HepG2 (cell line): ENCODE measurements around the gene UBE2O. TPM values are rescaled to one million over a fixed set of nuclear protein-coding genes. Genes with fewer than 3 reads are reported as not detected.

Experiments used
- ATAC-seq: fragments of 200-7000 bp; cut with Tn5 transposase; 3 replicates; pipeline ENCODE4 v1.9.1; 2020; ENCODE audit warnings: mild to moderate bottlenecking, moderate library complexity
- BruUV-seq: library from RNA; stranded (reverse); fragments of 400-500 nt; replicated peaks from 2 replicates; lab custom pipeline; 2021; lab: Mats Ljungman, UMichigan
- CTCF ChIA-PET: fragments of 300-600 bp; formaldehyde crosslinking; extraction: SDS; loops from one replicate; lab custom pipeline; 2021; ENCODE audit warnings: low total read pairs, inconsistent platforms, low intra/inter-chr PET ratio; lab: Yijun Ruan, JAX
- POLR2A ChIA-PET: fragments of 350-600 bp; sonication (Branson Sonifier 250); formaldehyde crosslinking; loops from one replicate; lab custom pipeline; 2020; ENCODE audit warnings: antibody characterized with exemption, inconsistent platforms; lab: Yijun Ruan, JAX
- DNase-seq: peaks from one replicate; pipeline ENCODE4 v3.0.0-alpha.2; 2015; ENCODE audit warnings: low spot score
- FAIRE-seq: peaks from 3 replicates; lab custom pipeline; 2011; peaks lifted over from hg19 to GRCh38; lab: Jason Lieb, UNC
- H2AFZ ChIP-seq: one replicate; pipeline ENCODE4 v1.6.1; 2011; ENCODE audit warnings: low read length, inconsistent platforms
- H3K27ac ChIP-seq: fragments of 300-600 bp; 3 replicates; pipeline ENCODE4 v1.8.0; 2011; ENCODE audit warnings: mixed run types, mild to moderate bottlenecking, mixed read lengths, low read length, inconsistent platforms; ENCODE audit not compliant: insufficient read depth; ENCODE audit errors: extremely low read length
- H3K27me3 ChIP-seq, 2 experiments: fragments of 200-600 bp in 1 of 2; 2 replicates in 1 of 2; 3 replicates in 1 of 2; pipeline versions ENCODE4 v1.6.0 to v1.8.0; 2011; ENCODE audit warnings: low read length in 2 of 2, mild to moderate bottlenecking in 2 of 2, moderate library complexity in 2 of 2, inconsistent platforms in 1 of 2; ENCODE audit not compliant: insufficient read depth in 2 of 2, control insufficient read depth in 1 of 2
- H3K36me3 ChIP-seq, 2 experiments: fragments of 200-600 bp in 1 of 2; replicated peaks in 1 of 2; 2 replicates in 1 of 2; 3 replicates in 1 of 2; pipeline versions ENCODE4 v1.5.1 to v1.8.0; 2011; ENCODE audit warnings: low read length in 2 of 2, inconsistent platforms in 1 of 2; ENCODE audit not compliant: insufficient read depth in 2 of 2, control insufficient read depth in 1 of 2
- H3K4me1 ChIP-seq: 2 replicates; pipeline ENCODE4 v1.5.1; 2012; ENCODE audit warnings: low read length, inconsistent platforms; ENCODE audit not compliant: insufficient read depth
- H3K4me2 ChIP-seq: 2 replicates; pipeline ENCODE4 v1.6.0; 2011; ENCODE audit warnings: low read depth, low read length, inconsistent platforms
- H3K4me3 ChIP-seq, 3 experiments: fragments of 200-600 bp in 1 of 3; sonication (generic), shearing (Covaris generic) in 1 of 3; replicated peaks in 1 of 3; 2 replicates each; pipeline ENCODE4 v1.5.1; 2011 to 2016; ENCODE audit warnings: low read length in 3 of 3, inconsistent platforms in 2 of 3, low read depth in 2 of 3, mild to moderate bottlenecking in 2 of 3, control low read depth in 1 of 3, mixed read lengths in 1 of 3; ENCODE audit not compliant: insufficient read depth in 1 of 3
- H3K79me2 ChIP-seq: one replicate; pipeline ENCODE4 v1.6.1; 2011; ENCODE audit warnings: low read length, inconsistent platforms; ENCODE audit not compliant: insufficient read depth
- H3K9ac ChIP-seq: 2 replicates; pipeline ENCODE4 v1.6.0; 2011; ENCODE audit warnings: mild to moderate bottlenecking, low read depth, low read length, inconsistent platforms; ENCODE audit not compliant: insufficient read depth
- H3K9me3 ChIP-seq: 2 replicates; pipeline ENCODE4 v1.5.1; 2012; ENCODE audit warnings: mild to moderate bottlenecking, low read length
- H4K20me1 ChIP-seq: 2 replicates; pipeline ENCODE4 v1.6.0; 2011; ENCODE audit warnings: inconsistent platforms, mild to moderate bottlenecking, low read length, moderate library complexity; ENCODE audit not compliant: insufficient read depth
- ARID3A ChIP-seq: IDR thresholded peaks from 2 replicates; pipeline ENCODE4 v1.6.1; 2012; ENCODE audit warnings: low read depth, low read length, improper control_type of control experiment
- ATRX ChIP-seq: sonication (generic); formaldehyde crosslinking; IDR thresholded peaks from 2 replicates; pipeline ENCODE4 v1.4.0; 2020; ENCODE audit warnings: missing genetic modification reagents, borderline replicate concordance
- E2F1 ChIP-seq: sonication (generic); formaldehyde crosslinking; IDR thresholded peaks from 2 replicates; pipeline ENCODE4 v1.5.0; 2020; ENCODE audit warnings: missing genetic modification reagents
- FOXC1 ChIP-seq: sonication (generic); formaldehyde crosslinking; IDR thresholded peaks from 2 replicates; pipeline ENCODE4 v1.8.0; 2022; ENCODE audit warnings: mild to moderate bottlenecking, missing genetic modification reagents, borderline replicate concordance
- KDM3A ChIP-seq: IDR thresholded peaks from 2 replicates; pipeline ENCODE4 v1.6.1; 2018; ENCODE audit warnings: low read depth, missing compliant biosample characterization
- MLLT10 ChIP-seq: sonication (generic); formaldehyde crosslinking; IDR thresholded peaks from 2 replicates; pipeline ENCODE4 v1.4.0; 2020; ENCODE audit warnings: missing genetic modification reagents
- PAX8 ChIP-seq: sonication (generic); formaldehyde crosslinking; IDR thresholded peaks from 2 replicates; pipeline ENCODE4 v1.8.0; 2022; ENCODE audit warnings: mild to moderate bottlenecking, missing genetic modification reagents, borderline replicate concordance
- PITX1 ChIP-seq: sonication (generic); formaldehyde crosslinking; IDR thresholded peaks from 2 replicates; pipeline ENCODE4 v1.5.1; 2020; ENCODE audit warnings: mild to moderate bottlenecking, missing genetic modification reagents
- SP140L ChIP-seq: sonication (generic); formaldehyde crosslinking; IDR thresholded peaks from 2 replicates; pipeline ENCODE4 v1.4.0; 2020; ENCODE audit warnings: missing genetic modification reagents, borderline replicate concordance
- SP2 ChIP-seq: sonication (generic); formaldehyde crosslinking; IDR thresholded peaks from 2 replicates; pipeline ENCODE4 v1.5.1; 2020; ENCODE audit warnings: mild to moderate bottlenecking, missing genetic modification reagents
- SUZ12 ChIP-seq: fragments of 150-350 bp; IDR thresholded peaks from 2 replicates; pipeline ENCODE4 v1.6.1; 2014; ENCODE audit warnings: low read depth, low read length
- TMF1 ChIP-seq: sonication (generic); formaldehyde crosslinking; IDR thresholded peaks from 2 replicates; pipeline ENCODE4 v1.8.1; 2022; ENCODE audit warnings: low read depth, missing genetic modification reagents
- ZC3H13 ChIP-seq: sonication (generic); formaldehyde crosslinking; IDR thresholded peaks from 2 replicates; pipeline ENCODE4 v1.8.1; 2023; ENCODE audit warnings: mild to moderate bottlenecking, missing genetic modification reagents, moderate library complexity
- ZNF652 ChIP-seq: IDR thresholded peaks from 2 replicates; pipeline ENCODE4 v1.6.1; 2016; ENCODE audit warnings: low read depth, borderline replicate concordance
- ZNF747 ChIP-seq: sonication (generic); formaldehyde crosslinking; IDR thresholded peaks from 2 replicates; pipeline ENCODE4 v1.8.1; 2023; ENCODE audit warnings: missing genetic modification reagents, mild to moderate bottlenecking, borderline replicate concordance
- WGBS: methylation state at CpG from one replicate; pipeline ENCODE4 v1.1.6; 2017; ENCODE audit warnings: low lambda C conversion rate; 5-methylcytosine and 5-hydroxymethylcytosine counted together
- in situ Hi-C: cut with HindIII; loops from 2 replicates; pipeline ENCODE4 v1.10.0; 2017; ENCODE audit warnings: low pct_unique_long_range_greater_than_20kb; ENCODE audit not compliant: extremely low pct_ligation_motif_present
- intact Hi-C: fragments of 100-400 bp; cut with micrococcal nuclease; formaldehyde crosslinking; loops from one replicate; pipeline ENCODE4 v1.10.0; 2022; ENCODE audit not compliant: unreplicated experiment
- polyA plus RNA-seq, 8 experiments: library from polyadenylated mRNA; depleted of rRNA in 3 of 8; stranded (reverse) in 7 of 8; unstranded in 1 of 8; fragments of >200 nt; fragmentation: Illumina TruSeq in 4 of 8; extraction: Trizol in 4 of 8; gene quantifications; 2 replicates each; pipeline versions ENCODE4 v1.2.1 to v1.2.3, GENCODE V29; 2011 to 2016; ENCODE audit warnings: low read depth in 4 of 8, missing spikeins in 1 of 8, mixed read lengths in 1 of 8; ENCODE audit not compliant: insufficient read depth in 1 of 8
- total RNA-seq, 5 experiments: library from RNA; depleted of rRNA; stranded (reverse); fragments of >200 nt; fragmentation: Illumina TruSeq; extraction: Trizol; gene quantifications; 2 replicates each; pipeline ENCODE4 v1.2.3, GENCODE V29; 2016; ENCODE audit warnings: low read depth in 1 of 5
- TF ChIP-seq, protein P1 (sequence below): sonication (generic); formaldehyde crosslinking; IDR thresholded peaks from 2 replicates; pipeline ENCODE4 v1.9.0; 2021; ENCODE audit warnings: missing genetic modification reagents, borderline replicate concordance
- TF ChIP-seq, protein P2 (sequence below): sonication (generic); formaldehyde crosslinking; IDR thresholded peaks from 2 replicates; pipeline ENCODE4 v1.5.0; 2020; ENCODE audit warnings: mild to moderate bottlenecking, missing genetic modification reagents

Gene UBE2O
- total and polyA plus RNA-seq, 2 of the 13 experiments (the other 11 are each of a cell fraction or from before 2014, with no cell fraction given), result 21.5 to 23.5 TPM

- no peak for DNase-seq
- H3K4me3 ChIP-seq, result no peak overlapping the region
- no peaks in the 10 kb centered on the region for H3K79me2 ChIP-seq
- BruUV-seq, result no TSS peak
- H3K4me2 ChIP-seq, result no peak overlapping the region
- H3K9ac ChIP-seq, result no peak overlapping the region
- no peaks in the 10 kb centered on the region for H4K20me1 ChIP-seq
- WGBS, result 90% methylated on average over 14 of the region's 14 CpGs
- CTCF ChIA-PET, result no interaction called here
- no peak for FAIRE-seq
- H3K27ac ChIP-seq, result no peak overlapping the region
- ATAC-seq, result no peak
- no peak overlapping the region for H2AFZ ChIP-seq
- no peaks in the 10 kb centered on the region; a peak in 1 of 5 replicates for H3K36me3 ChIP-seq
- in situ Hi-C loops (no loop called here), intact Hi-C loops (no loop called here)
- H3K27me3 ChIP-seq, result no peaks in the 10 kb centered on the region
- no peaks in the 10 kb centered on the region for H3K9me3 ChIP-seq
- POLR2A ChIA-PET, result interaction anchor here (1.5 to 5.7 kb wide), 2 partner anchors 20 kb away, joined by 11 to 59 read pairs; partner anchors contain the start of gene RHBDF2
- peaks cover 26% of the 10 kb centered on the region for H3K4me1 ChIP-seq
- TF ChIP-seq E2F1 (CRISPR knock-in tag) (no peak), PITX1 (CRISPR knock-in tag) (no peak), ZNF652 (no peak), KDM3A (CRISPR knock-in tag) (no peak), SUZ12 (no peak), ZNF747 (CRISPR knock-in tag) (no peak), SP2 (no peak), ATRX (no peak), ARID3A (no peak), PAX8 (CRISPR knock-in tag) (no peak), MLLT10 (no peak), ZC3H13 (no peak), TMF1 (CRISPR knock-in tag) (no peak), SP140L (no peak), FOXC1 (CRISPR knock-in tag) (no peak)
- TF ChIP-seq, protein P1, sequence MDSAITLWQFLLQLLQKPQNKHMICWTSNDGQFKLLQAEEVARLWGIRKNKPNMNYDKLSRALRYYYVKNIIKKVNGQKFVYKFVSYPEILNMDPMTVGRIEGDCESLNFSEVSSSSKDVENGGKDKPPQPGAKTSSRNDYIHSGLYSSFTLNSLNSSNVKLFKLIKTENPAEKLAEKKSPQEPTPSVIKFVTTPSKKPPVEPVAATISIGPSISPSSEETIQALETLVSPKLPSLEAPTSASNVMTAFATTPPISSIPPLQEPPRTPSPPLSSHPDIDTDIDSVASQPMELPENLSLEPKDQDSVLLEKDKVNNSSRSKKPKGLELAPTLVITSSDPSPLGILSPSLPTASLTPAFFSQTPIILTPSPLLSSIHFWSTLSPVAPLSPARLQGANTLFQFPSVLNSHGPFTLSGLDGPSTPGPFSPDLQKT (CRISPR knock-in tag), result no peak
- TF ChIP-seq, protein P2, sequence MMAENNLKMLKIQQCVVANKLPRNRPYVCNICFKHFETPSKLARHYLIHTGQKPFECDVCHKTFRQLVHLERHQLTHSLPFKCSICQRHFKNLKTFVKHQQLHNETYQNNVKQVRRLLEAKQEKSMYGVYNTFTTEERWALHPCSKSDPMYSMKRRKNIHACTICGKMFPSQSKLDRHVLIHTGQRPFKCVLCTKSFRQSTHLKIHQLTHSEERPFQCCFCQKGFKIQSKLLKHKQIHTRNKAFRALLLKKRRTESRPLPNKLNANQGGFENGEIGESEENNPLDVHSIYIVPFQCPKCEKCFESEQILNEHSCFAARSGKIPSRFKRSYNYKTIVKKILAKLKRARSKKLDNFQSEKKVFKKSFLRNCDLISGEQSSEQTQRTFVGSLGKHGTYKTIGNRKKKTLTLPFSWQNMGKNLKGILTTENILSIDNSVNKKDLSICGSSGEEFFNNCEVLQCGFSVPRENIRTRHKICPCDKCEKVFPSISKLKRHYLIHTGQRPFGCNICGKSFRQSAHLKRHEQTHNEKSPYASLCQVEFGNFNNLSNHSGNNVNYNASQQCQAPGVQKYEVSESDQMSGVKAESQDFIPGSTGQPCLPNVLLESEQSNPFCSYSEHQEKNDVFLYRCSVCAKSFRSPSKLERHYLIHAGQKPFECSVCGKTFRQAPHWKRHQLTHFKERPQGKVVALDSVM (CRISPR knock-in tag), result no peak
Observed at GRCh38 chr17:76479515-76480060, 26.6 kb upstream of the UBE2O start.
